GM12878 (cell line): ENCODE results near the gene CFAP141. TPM values are rescaled to one million over a fixed set of nuclear protein-coding genes. Genes with fewer than 3 reads are reported as not detected.

Experiments used
- ATAC-seq: fragments of 200-7000 bp; cut with Tn5 transposase; 3 replicates; pipeline ENCODE4 v1.9.1; 2020; ENCODE audit warnings: mild to moderate bottlenecking, moderate library complexity
- BruUV-seq: library from RNA; stranded (reverse); fragments of 400-500 nt; replicated peaks from 2 replicates; lab custom pipeline; 2021; lab: Mats Ljungman, UMichigan
- CTCF ChIA-PET: fragments of 300-600 bp; sonication (Branson Sonifier 250); formaldehyde crosslinking; extraction: SDS; loops from one replicate; lab custom pipeline; 2021; ENCODE audit warnings: inconsistent platforms; lab: Yijun Ruan, JAX
- POLR2A ChIA-PET: fragments of 350-600 bp; formaldehyde crosslinking; extraction: SDS; loops from one replicate; lab custom pipeline; 2021; ENCODE audit warnings: inconsistent platforms; lab: Charles Lee
- RAD21 ChIA-PET: fragments of 300-600 bp; sonication (Branson Sonifier 250); formaldehyde crosslinking; loops from one replicate; lab custom pipeline; 2023; ENCODE audit warnings: antibody characterized with exemption; ENCODE audit not compliant: unreplicated experiment; lab: Charles Lee
- SMC1A ChIA-PET: fragments of 300-600 bp; sonication (Branson Sonifier 250); formaldehyde crosslinking; loops from one replicate; lab custom pipeline; 2023; ENCODE audit not compliant: unreplicated experiment, uncharacterized antibody; lab: Charles Lee
- DNase-seq: peaks from one replicate; pipeline ENCODE4 v3.0.0-alpha.2; 2011; ENCODE audit warnings: low read depth, low spot score
- FAIRE-seq: peaks from 3 replicates; lab custom pipeline; 2011; peaks lifted over from hg19 to GRCh38; lab: Jason Lieb, UNC
- H2AFZ ChIP-seq: 2 replicates; pipeline ENCODE4 v1.6.0; 2011; ENCODE audit warnings: low read depth, low read length, control low read depth; ENCODE audit not compliant: control insufficient read depth
- H3K27ac ChIP-seq: 2 replicates; pipeline ENCODE4 v1.5.1; 2011; ENCODE audit warnings: control low read depth; ENCODE audit not compliant: control insufficient read depth, insufficient read depth
- H3K27me3 ChIP-seq, 2 experiments: replicated peaks in 1 of 2; 2 replicates each; pipeline versions ENCODE4 v1.6.0 to v1.6.1; 2011; ENCODE audit warnings: low read length in 1 of 2; ENCODE audit not compliant: control insufficient read depth in 2 of 2, insufficient read depth in 2 of 2
- H3K36me3 ChIP-seq, 2 experiments: 2 replicates each; pipeline ENCODE4 v1.5.1; 2011; ENCODE audit warnings: low read length in 1 of 2; ENCODE audit not compliant: control insufficient read depth in 2 of 2, insufficient read depth in 2 of 2
- H3K4me1 ChIP-seq: 2 replicates; pipeline ENCODE4 v1.6.1; 2011; ENCODE audit warnings: mild to moderate bottlenecking, low read length, moderate library complexity, mixed read lengths; ENCODE audit not compliant: control insufficient read depth, insufficient read depth
- H3K4me2 ChIP-seq: 2 replicates; pipeline ENCODE4 v1.6.0; 2011; ENCODE audit warnings: control low read depth; ENCODE audit not compliant: control insufficient read depth, insufficient read depth
- H3K4me3 ChIP-seq: fragments of 200-600 bp; sonication (generic); 2 replicates; pipeline ENCODE4 v1.5.1; 2016
- H3K79me2 ChIP-seq: 2 replicates; pipeline ENCODE4 v1.6.0; 2011; ENCODE audit warnings: low read length; ENCODE audit not compliant: control insufficient read depth, insufficient read depth
- H3K9ac ChIP-seq: 2 replicates; pipeline ENCODE4 v1.8.0; 2011; ENCODE audit warnings: low read length, control low read depth, mixed read lengths; ENCODE audit not compliant: control insufficient read depth, insufficient read depth
- H3K9me3 ChIP-seq: replicated peaks from 3 replicates; pipeline ENCODE4 v1.5.1; 2011; ENCODE audit warnings: mild to moderate bottlenecking, low read length; ENCODE audit not compliant: control insufficient read depth, insufficient read depth
- H4K20me1 ChIP-seq: 2 replicates; pipeline ENCODE4 v1.6.0; 2011; ENCODE audit not compliant: control insufficient read depth, insufficient read depth
- ATF2 ChIP-seq: IDR thresholded peaks from 2 replicates; pipeline ENCODE4 v1.6.1; 2012; ENCODE audit warnings: low read length, inconsistent platforms
- BCLAF1 ChIP-seq: fragments of 450-650 bp; IDR thresholded peaks from 2 replicates; pipeline ENCODE4 v1.6.1; 2017; ENCODE audit warnings: antibody characterized with exemption, mild to moderate bottlenecking, moderate library complexity
- BRCA1 ChIP-seq: IDR thresholded peaks from 2 replicates; pipeline ENCODE4 v1.6.1; 2011; ENCODE audit warnings: low read depth, low read length, improper control_type of control experiment
- CREB1 ChIP-seq: IDR thresholded peaks from 2 replicates; pipeline ENCODE4 v1.6.1; 2012; ENCODE audit warnings: low read depth, mild to moderate bottlenecking, inconsistent platforms
- E4F1 ChIP-seq: fragments of 450-650 bp; IDR thresholded peaks from 2 replicates; pipeline ENCODE4 v1.6.1; 2018; ENCODE audit warnings: borderline replicate concordance, mild to moderate bottlenecking; ENCODE audit not compliant: partially characterized antibody
- HDAC2 ChIP-seq: fragments of 200-600 bp; sonication (generic); IDR thresholded peaks from 2 replicates; pipeline ENCODE4 v1.6.1; 2017
- PAX8 ChIP-seq: fragments of 450-650 bp; IDR thresholded peaks from 2 replicates; pipeline ENCODE4 v1.6.1; 2017; ENCODE audit warnings: mild to moderate bottlenecking, moderate library complexity
- POLR2AphosphoS5 ChIP-seq: IDR thresholded peaks from 2 replicates; pipeline ENCODE4 v1.6.1; 2011; ENCODE audit warnings: mild to moderate bottlenecking, low read length, inconsistent platforms
- PRDM15 ChIP-seq: fragments of 450-650 bp; formaldehyde crosslinking; IDR thresholded peaks from 2 replicates; pipeline ENCODE4 v1.4.0; 2020; ENCODE audit warnings: mild to moderate bottlenecking, moderate library complexity
- RAD51 ChIP-seq: fragments of 450-650 bp; IDR thresholded peaks from 2 replicates; pipeline ENCODE4 v1.6.1; 2016; ENCODE audit warnings: moderate library complexity, mild to moderate bottlenecking, inconsistent platforms
- SIN3A ChIP-seq: IDR thresholded peaks from 2 replicates; pipeline ENCODE4 v1.6.1; 2012; ENCODE audit warnings: low read depth, low read length, improper control_type of control experiment
- SMARCA5 ChIP-seq: fragments of 450-650 bp; IDR thresholded peaks from 2 replicates; pipeline ENCODE4 v1.6.1; 2017; ENCODE audit warnings: mild to moderate bottlenecking
- USF1 ChIP-seq: IDR thresholded peaks from 2 replicates; pipeline ENCODE4 v1.6.1; 2011; ENCODE audit warnings: borderline replicate concordance, low read depth, mild to moderate bottlenecking, moderate library complexity, mixed read lengths, low read length; ENCODE audit not compliant: insufficient read depth; ENCODE audit errors: extremely low read length
- WGBS: methylation state at CpG from one replicate; pipeline ENCODE4 v1.1.6; 2016; ENCODE audit warnings: low lambda C conversion rate; ENCODE audit not compliant: insufficient replicate concordance, insufficient coverage; ENCODE audit errors: missing lambda C conversion rate; 5-methylcytosine and 5-hydroxymethylcytosine counted together
- in situ Hi-C: fragments of 300-500 bp; cut with MboI; formaldehyde crosslinking; loops from 9 replicates; pipeline ENCODE4 v1.14.3; 2018; ENCODE audit warnings: mixed read lengths
- intact Hi-C: fragments of 100-400 bp; cut with micrococcal nuclease; formaldehyde crosslinking; loops from one replicate; pipeline ENCODE4 v1.14.2; 2022; ENCODE audit not compliant: unreplicated experiment
- polyA plus RNA-seq, 11 experiments: library from polyadenylated mRNA; depleted of rRNA in 4 of 11; unstranded in 6 of 11; stranded (reverse) in 5 of 11; fragments of >200 nt; fragmentation: Nextera tagmentation in 4 of 11; fragmentation: Illumina TruSeq in 1 of 11; extraction: Ambion mirVana in 4 of 11; extraction: Trizol in 1 of 11; gene quantifications; 1 replicate in 1 of 11; 2 replicates in 10 of 11; pipeline versions ENCODE4 v1.2.1 to v1.2.3, GENCODE V29; 2011 to 2016; ENCODE audit warnings: inconsistent platforms in 2 of 11, missing spikeins in 2 of 11, low read depth in 1 of 11
- total RNA-seq, 4 experiments: library from RNA; depleted of rRNA in 3 of 4; stranded (reverse); fragments of >200 nt in 3 of 4; fragmentation: Illumina TruSeq in 1 of 4; extraction: Trizol in 1 of 4; gene quantifications; 2 replicates each; pipeline versions ENCODE4 v1.2.1 to v1.2.3, GENCODE V29; 2013 to 2021

CFAP141 gene
- total and polyA plus RNA-seq, 10 of the 15 experiments (the other 5 are each of a cell fraction or from before 2014, with no cell fraction given), result not detected

GRCh38 chr1:154240294-154240833, 34.2 kb upstream of the CFAP141 start:
- no peak overlapping the region for H3K4me2 ChIP-seq
- H3K9ac ChIP-seq, result no peak overlapping the region
- no peaks in the 10 kb centered on the region for H3K4me1 ChIP-seq
- intact Hi-C loops (no loop called here), in situ Hi-C loops (no loop called here)
- H4K20me1 ChIP-seq, result 0 out of 2 replicates have a peak, but pooled peaks cover 2% of the 10 kb centered on the region
- 97% methylated on average over 3 of the region's 3 CpGs for WGBS
- H3K36me3 ChIP-seq, result peaks cover 10 to 48% of the 10 kb centered on the region in 2 experiments
- ATAC-seq (peak; percentile 65), FAIRE-seq (no peak), DNase-seq (no peak)
- H2AFZ ChIP-seq, result no peak overlapping the region
- ChIA-PET POLR2A (interaction anchor here (0.7 kb wide), 1 partner anchor 248 kb away, joined by 3 read pairs; no protein-coding TSS in a partner anchor), SMC1A (interaction anchor here (0.9 to 1.0 kb wide), 3 partner anchors 9 to 94 kb away, joined by 3 read pairs; no protein-coding TSS in a partner anchor), RAD21 (no interaction called here), CTCF (no interaction called here)
- no peak overlapping the region for H3K4me3 ChIP-seq
- H3K9me3 ChIP-seq, result no peaks in the 10 kb centered on the region
- H3K27ac ChIP-seq, result no peak overlapping the region
- H3K79me2 ChIP-seq, result peaks cover 10% of the 10 kb centered on the region
- BruUV-seq, result no TSS peak
- no peaks in the 10 kb centered on the region for H3K27me3 ChIP-seq
- TF ChIP-seq RAD51 (no peak), E4F1 (no peak), PRDM15 (no peak), USF1 (no peak), SIN3A (no peak), POLR2AphosphoS5 (no peak), BRCA1 (no peak), HDAC2 (no peak), BCLAF1 (no peak), SMARCA5 (no peak), CREB1 (no peak), PAX8 (no peak), ATF2 (no peak)
